SK-N-SH (cell line): ENCODE measurements around the gene ASIC4.

Source experiments
- TF ChIP-seq, protein P1 (sequence below): fragments of 200-600 bp; sonication (generic); IDR thresholded peaks from 2 replicates; pipeline ENCODE4 v1.6.1; 2017; ENCODE audit warnings: antibody characterized with exemption, mild to moderate bottlenecking, moderate library complexity
- TF ChIP-seq, protein P2 (sequence below): IDR thresholded peaks from 2 replicates; pipeline ENCODE4 v1.6.1; 2012; ENCODE audit warnings: mild to moderate bottlenecking, low read depth, low read length, moderate library complexity

- TF ChIP-seq, protein P1, sequence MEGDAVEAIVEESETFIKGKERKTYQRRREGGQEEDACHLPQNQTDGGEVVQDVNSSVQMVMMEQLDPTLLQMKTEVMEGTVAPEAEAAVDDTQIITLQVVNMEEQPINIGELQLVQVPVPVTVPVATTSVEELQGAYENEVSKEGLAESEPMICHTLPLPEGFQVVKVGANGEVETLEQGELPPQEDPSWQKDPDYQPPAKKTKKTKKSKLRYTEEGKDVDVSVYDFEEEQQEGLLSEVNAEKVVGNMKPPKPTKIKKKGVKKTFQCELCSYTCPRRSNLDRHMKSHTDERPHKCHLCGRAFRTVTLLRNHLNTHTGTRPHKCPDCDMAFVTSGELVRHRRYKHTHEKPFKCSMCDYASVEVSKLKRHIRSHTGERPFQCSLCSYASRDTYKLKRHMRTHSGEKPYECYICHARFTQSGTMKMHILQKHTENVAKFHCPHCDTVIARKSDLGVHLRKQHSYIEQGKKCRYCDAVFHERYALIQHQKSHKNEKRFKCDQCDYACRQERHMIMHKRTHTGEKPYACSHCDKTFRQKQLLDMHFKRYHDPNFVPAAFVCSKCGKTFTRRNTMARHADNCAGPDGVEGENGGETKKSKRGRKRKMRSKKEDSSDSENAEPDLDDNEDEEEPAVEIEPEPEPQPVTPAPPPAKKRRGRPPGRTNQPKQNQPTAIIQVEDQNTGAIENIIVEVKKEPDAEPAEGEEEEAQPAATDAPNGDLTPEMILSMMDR: no peak
- TF ChIP-seq, protein P2, sequence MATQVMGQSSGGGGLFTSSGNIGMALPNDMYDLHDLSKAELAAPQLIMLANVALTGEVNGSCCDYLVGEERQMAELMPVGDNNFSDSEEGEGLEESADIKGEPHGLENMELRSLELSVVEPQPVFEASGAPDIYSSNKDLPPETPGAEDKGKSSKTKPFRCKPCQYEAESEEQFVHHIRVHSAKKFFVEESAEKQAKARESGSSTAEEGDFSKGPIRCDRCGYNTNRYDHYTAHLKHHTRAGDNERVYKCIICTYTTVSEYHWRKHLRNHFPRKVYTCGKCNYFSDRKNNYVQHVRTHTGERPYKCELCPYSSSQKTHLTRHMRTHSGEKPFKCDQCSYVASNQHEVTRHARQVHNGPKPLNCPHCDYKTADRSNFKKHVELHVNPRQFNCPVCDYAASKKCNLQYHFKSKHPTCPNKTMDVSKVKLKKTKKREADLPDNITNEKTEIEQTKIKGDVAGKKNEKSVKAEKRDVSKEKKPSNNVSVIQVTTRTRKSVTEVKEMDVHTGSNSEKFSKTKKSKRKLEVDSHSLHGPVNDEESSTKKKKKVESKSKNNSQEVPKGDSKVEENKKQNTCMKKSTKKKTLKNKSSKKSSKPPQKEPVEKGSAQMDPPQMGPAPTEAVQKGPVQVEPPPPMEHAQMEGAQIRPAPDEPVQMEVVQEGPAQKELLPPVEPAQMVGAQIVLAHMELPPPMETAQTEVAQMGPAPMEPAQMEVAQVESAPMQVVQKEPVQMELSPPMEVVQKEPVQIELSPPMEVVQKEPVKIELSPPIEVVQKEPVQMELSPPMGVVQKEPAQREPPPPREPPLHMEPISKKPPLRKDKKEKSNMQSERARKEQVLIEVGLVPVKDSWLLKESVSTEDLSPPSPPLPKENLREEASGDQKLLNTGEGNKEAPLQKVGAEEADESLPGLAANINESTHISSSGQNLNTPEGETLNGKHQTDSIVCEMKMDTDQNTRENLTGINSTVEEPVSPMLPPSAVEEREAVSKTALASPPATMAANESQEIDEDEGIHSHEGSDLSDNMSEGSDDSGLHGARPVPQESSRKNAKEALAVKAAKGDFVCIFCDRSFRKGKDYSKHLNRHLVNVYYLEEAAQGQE: no peak
Measured at GRCh38 chr2:219571311-219572236, 57.3 kb downstream of the ASIC4 start, which contains the start of gene OBSL1.
